GM23338 (cell line): Measurements from ENCODE around the gene UGCG.

ENCODE experiments used
- CREB1 ChIP-seq: fragments of 250-450 bp; sonication (Bioruptor Pico); IDR thresholded peaks from 2 replicates; pipeline ENCODE4 v1.5.0; 2020; ENCODE audit warnings: low read depth, mild to moderate bottlenecking, moderate library complexity
- EZH2 ChIP-seq: fragments of 200-600 bp; sonication (generic); IDR thresholded peaks from one replicate; pipeline ENCODE4 v1.8.0; 2017; ENCODE audit warnings: antibody characterized with exemption, mild to moderate bottlenecking, low read depth; ENCODE audit not compliant: unreplicated experiment
- EZH2phosphoT487 ChIP-seq: fragments of 200-600 bp; sonication (generic); IDR thresholded peaks from one replicate; pipeline ENCODE4 v1.8.1; 2018; ENCODE audit warnings: antibody characterized with exemption; ENCODE audit not compliant: unreplicated experiment
- JUNB ChIP-seq: IDR thresholded peaks from one replicate; pipeline ENCODE4 v1.6.1; 2016; ENCODE audit warnings: antibody characterized with exemption; ENCODE audit not compliant: unreplicated experiment
- NANOG ChIP-seq: IDR thresholded peaks from 2 replicates; pipeline ENCODE4 v1.6.1; 2016; ENCODE audit warnings: antibody characterized with exemption, borderline replicate concordance
- POLR2AphosphoS5 ChIP-seq: IDR thresholded peaks from 2 replicates; pipeline ENCODE4 v1.6.1; 2016; ENCODE audit warnings: antibody characterized with exemption, low read depth
- STAT1 ChIP-seq: IDR thresholded peaks from one replicate; pipeline ENCODE4 v1.6.1; 2016; ENCODE audit warnings: antibody characterized with exemption; ENCODE audit not compliant: unreplicated experiment
- ZNF114 ChIP-seq: fragments of 250-450 bp; sonication (Bioruptor Pico); IDR thresholded peaks from 2 replicates; pipeline ENCODE4 v1.5.0; 2020; ENCODE audit warnings: mild to moderate bottlenecking, moderate library complexity
- ZNF331 ChIP-seq: fragments of 250-450 bp; sonication (Bioruptor Pico); IDR thresholded peaks from 2 replicates; pipeline ENCODE4 v1.5.0; 2020; ENCODE audit warnings: low read depth, mild to moderate bottlenecking, moderate library complexity
- TF ChIP-seq, protein P1 (sequence below), 2 experiments: fragments of 200-600 bp in 1 of 2; sonication (generic) in 1 of 2; conservative IDR thresholded peaks; 2 replicates each; pipeline versions ENCODE4 v1.5.1 to v1.6.1; 2016 to 2017; ENCODE audit warnings: antibody characterized with exemption in 2 of 2, low read depth in 2 of 2, mild to moderate bottlenecking in 2 of 2, moderate library complexity in 1 of 2
- TF ChIP-seq, protein P2 (sequence below): IDR thresholded peaks from one replicate; pipeline ENCODE4 v1.6.1; 2018; ENCODE audit warnings: antibody characterized with exemption; ENCODE audit not compliant: unreplicated experiment
- TF ChIP-seq, protein P3 (sequence below): IDR thresholded peaks from 2 replicates; pipeline ENCODE4 v1.6.1; 2016; ENCODE audit warnings: antibody characterized with exemption

DNA sequence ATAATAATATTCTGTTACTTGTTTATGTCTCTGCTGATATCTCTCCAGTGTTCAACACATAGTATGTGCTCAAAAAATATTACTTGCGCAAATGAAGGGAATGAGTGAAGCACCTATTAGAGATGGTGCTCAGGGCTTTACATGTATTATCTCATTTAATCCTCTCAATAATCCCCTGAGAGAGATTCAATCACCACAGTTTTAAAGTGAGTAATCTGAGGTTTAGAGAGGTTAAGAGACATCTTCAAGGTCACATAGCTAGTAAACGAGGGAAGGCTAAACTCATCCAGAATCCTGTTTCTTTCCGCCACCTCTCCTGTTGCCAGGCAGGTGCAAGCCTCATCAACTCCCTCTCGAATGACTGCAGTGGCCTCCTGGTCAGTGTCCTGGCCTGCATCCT lies 82.0 kb downstream of the UGCG start:
- TF ChIP-seq, protein P1, sequence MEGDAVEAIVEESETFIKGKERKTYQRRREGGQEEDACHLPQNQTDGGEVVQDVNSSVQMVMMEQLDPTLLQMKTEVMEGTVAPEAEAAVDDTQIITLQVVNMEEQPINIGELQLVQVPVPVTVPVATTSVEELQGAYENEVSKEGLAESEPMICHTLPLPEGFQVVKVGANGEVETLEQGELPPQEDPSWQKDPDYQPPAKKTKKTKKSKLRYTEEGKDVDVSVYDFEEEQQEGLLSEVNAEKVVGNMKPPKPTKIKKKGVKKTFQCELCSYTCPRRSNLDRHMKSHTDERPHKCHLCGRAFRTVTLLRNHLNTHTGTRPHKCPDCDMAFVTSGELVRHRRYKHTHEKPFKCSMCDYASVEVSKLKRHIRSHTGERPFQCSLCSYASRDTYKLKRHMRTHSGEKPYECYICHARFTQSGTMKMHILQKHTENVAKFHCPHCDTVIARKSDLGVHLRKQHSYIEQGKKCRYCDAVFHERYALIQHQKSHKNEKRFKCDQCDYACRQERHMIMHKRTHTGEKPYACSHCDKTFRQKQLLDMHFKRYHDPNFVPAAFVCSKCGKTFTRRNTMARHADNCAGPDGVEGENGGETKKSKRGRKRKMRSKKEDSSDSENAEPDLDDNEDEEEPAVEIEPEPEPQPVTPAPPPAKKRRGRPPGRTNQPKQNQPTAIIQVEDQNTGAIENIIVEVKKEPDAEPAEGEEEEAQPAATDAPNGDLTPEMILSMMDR (conservative IDR thresholded peaks at IDR 0.05; ENCODE audit: low read depth in 2 of 2), result no peak
- TF ChIP-seq EZH2phosphoT487, result no peak
- TF ChIP-seq STAT1, result no peak
- no peak for TF ChIP-seq CREB1
- no peak for TF ChIP-seq EZH2
- TF ChIP-seq JUNB, result no peak
- TF ChIP-seq POLR2AphosphoS5, result no peak
- TF ChIP-seq, protein P2, sequence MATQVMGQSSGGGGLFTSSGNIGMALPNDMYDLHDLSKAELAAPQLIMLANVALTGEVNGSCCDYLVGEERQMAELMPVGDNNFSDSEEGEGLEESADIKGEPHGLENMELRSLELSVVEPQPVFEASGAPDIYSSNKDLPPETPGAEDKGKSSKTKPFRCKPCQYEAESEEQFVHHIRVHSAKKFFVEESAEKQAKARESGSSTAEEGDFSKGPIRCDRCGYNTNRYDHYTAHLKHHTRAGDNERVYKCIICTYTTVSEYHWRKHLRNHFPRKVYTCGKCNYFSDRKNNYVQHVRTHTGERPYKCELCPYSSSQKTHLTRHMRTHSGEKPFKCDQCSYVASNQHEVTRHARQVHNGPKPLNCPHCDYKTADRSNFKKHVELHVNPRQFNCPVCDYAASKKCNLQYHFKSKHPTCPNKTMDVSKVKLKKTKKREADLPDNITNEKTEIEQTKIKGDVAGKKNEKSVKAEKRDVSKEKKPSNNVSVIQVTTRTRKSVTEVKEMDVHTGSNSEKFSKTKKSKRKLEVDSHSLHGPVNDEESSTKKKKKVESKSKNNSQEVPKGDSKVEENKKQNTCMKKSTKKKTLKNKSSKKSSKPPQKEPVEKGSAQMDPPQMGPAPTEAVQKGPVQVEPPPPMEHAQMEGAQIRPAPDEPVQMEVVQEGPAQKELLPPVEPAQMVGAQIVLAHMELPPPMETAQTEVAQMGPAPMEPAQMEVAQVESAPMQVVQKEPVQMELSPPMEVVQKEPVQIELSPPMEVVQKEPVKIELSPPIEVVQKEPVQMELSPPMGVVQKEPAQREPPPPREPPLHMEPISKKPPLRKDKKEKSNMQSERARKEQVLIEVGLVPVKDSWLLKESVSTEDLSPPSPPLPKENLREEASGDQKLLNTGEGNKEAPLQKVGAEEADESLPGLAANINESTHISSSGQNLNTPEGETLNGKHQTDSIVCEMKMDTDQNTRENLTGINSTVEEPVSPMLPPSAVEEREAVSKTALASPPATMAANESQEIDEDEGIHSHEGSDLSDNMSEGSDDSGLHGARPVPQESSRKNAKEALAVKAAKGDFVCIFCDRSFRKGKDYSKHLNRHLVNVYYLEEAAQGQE, result no peak
- TF ChIP-seq ZNF114 (CRISPR knock-in tag), result no peak
- no peak for TF ChIP-seq ZNF331 (CRISPR knock-in tag)
- TF ChIP-seq, protein P3, sequence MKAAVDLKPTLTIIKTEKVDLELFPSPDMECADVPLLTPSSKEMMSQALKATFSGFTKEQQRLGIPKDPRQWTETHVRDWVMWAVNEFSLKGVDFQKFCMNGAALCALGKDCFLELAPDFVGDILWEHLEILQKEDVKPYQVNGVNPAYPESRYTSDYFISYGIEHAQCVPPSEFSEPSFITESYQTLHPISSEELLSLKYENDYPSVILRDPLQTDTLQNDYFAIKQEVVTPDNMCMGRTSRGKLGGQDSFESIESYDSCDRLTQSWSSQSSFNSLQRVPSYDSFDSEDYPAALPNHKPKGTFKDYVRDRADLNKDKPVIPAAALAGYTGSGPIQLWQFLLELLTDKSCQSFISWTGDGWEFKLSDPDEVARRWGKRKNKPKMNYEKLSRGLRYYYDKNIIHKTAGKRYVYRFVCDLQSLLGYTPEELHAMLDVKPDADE, result no peak
- TF ChIP-seq NANOG, result no peak
